Parathyroid adenoma (tissue), 2 donors: ENCODE measurements around the gene NFATC2.

ENCODE experiments used
- H2AFZ ChIP-seq: fragments of 300-600 bp; sonication (generic); one replicate; pipeline ENCODE4 v1.7.0; 2017; ENCODE audit warnings: antibody characterized with exemption, mild to moderate bottlenecking
- H3K27ac ChIP-seq: fragments of 300-600 bp; sonication (generic); one replicate; pipeline ENCODE4 v1.7.0; 2017
- H3K27me3 ChIP-seq: fragments of 300-600 bp; sonication (generic); one replicate; pipeline ENCODE4 v1.7.0; 2017; ENCODE audit warnings: low read length; ENCODE audit not compliant: control insufficient read depth, insufficient read depth
- H3K36me3 ChIP-seq: fragments of 300-600 bp; sonication (generic); one replicate; pipeline ENCODE4 v1.7.0; 2017; ENCODE audit warnings: low read length; ENCODE audit not compliant: control insufficient read depth, insufficient read depth
- H3K4me1 ChIP-seq: fragments of 300-600 bp; sonication (generic); one replicate; pipeline ENCODE4 v1.7.0; 2017; ENCODE audit warnings: control low read depth
- H3K4me2 ChIP-seq: fragments of 300-600 bp; sonication (generic); one replicate; pipeline ENCODE4 v1.7.0; 2017; ENCODE audit warnings: low read length
- H3K4me3 ChIP-seq: fragments of 300-600 bp; sonication (generic); one replicate; pipeline ENCODE4 v1.7.0; 2017; ENCODE audit warnings: low read depth, low read length
- H3K79me2 ChIP-seq: fragments of 300-600 bp; sonication (generic); one replicate; pipeline ENCODE4 v1.7.0; 2017; ENCODE audit warnings: control low read depth
- H3K9ac ChIP-seq: fragments of 300-600 bp; sonication (generic); one replicate; pipeline ENCODE4 v1.7.0; 2017; ENCODE audit warnings: mild to moderate bottlenecking
- H3K9me3 ChIP-seq: fragments of 300-600 bp; sonication (generic); one replicate; pipeline ENCODE4 v1.7.0; 2017; ENCODE audit warnings: low read length; ENCODE audit not compliant: control insufficient read depth
- TF ChIP-seq, protein P1 (sequence below): fragments of 300-600 bp; sonication (generic); IDR thresholded peaks from one replicate; pipeline ENCODE4 v1.7.0; 2017; ENCODE audit warnings: antibody characterized with exemption, mild to moderate bottlenecking
- donor health status: primary hyperparathyroidism.

NFATC2 gene

DNA sequence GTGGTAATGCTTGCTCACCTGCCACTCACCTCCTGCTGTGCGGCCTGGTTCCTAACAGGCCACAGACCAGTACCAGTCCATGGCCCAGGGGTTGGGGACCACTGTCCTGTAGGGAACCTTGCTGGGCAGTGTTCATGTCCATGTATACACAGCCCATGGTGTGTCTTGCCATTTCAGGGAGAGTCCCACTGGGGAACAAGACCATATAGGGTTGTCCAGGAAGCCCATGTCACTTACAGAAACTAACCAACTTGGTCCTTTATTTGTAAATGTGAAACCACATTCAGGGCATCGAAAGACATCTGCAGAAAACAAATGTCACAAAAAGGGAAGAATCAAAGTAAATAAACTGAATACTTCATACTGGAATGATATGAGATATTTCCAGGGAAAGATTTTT lies 179.1 kb downstream of the NFATC2 start:
- no peak overlapping the region for H3K4me3 ChIP-seq
- H3K4me1 ChIP-seq = no peaks in the 10 kb centered on the region
- no peak overlapping the region for H3K27ac ChIP-seq
- no peak overlapping the region for H2AFZ ChIP-seq
- H3K79me2 ChIP-seq = no peaks in the 10 kb centered on the region
- H3K9ac ChIP-seq = no peak overlapping the region
- no peaks in the 10 kb centered on the region for H3K9me3 ChIP-seq
- no peak overlapping the region for H3K4me2 ChIP-seq
- H3K27me3 ChIP-seq = no peaks in the 10 kb centered on the region
- TF ChIP-seq, protein P1, sequence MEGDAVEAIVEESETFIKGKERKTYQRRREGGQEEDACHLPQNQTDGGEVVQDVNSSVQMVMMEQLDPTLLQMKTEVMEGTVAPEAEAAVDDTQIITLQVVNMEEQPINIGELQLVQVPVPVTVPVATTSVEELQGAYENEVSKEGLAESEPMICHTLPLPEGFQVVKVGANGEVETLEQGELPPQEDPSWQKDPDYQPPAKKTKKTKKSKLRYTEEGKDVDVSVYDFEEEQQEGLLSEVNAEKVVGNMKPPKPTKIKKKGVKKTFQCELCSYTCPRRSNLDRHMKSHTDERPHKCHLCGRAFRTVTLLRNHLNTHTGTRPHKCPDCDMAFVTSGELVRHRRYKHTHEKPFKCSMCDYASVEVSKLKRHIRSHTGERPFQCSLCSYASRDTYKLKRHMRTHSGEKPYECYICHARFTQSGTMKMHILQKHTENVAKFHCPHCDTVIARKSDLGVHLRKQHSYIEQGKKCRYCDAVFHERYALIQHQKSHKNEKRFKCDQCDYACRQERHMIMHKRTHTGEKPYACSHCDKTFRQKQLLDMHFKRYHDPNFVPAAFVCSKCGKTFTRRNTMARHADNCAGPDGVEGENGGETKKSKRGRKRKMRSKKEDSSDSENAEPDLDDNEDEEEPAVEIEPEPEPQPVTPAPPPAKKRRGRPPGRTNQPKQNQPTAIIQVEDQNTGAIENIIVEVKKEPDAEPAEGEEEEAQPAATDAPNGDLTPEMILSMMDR = no peak
- no peaks in the 10 kb centered on the region for H3K36me3 ChIP-seq

DNA sequence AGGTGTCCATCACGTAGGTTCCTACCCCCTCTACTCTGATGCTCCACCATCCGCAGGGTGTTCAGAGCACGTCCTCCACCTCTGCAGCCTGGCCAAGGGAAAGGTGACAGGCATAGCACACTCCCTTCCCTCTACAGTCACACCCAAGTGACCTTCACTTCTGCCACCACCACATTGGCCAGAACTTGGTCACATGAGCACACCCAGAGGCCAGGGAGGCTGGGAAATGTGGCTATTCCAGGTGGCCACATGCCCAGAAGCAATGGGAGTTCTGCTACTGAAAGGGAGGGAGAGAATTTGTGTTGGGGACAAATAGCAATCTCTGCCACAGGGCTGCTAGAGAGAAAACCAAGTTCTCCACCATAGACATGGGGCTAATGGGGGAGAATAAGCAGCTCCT lies 180.3 kb downstream of the NFATC2 start:
- H2AFZ ChIP-seq = no peak overlapping the region
- H3K27ac ChIP-seq = no peak overlapping the region
- H3K79me2 ChIP-seq = no peaks in the 10 kb centered on the region
- H3K9ac ChIP-seq = no peak overlapping the region
- TF ChIP-seq, protein P1 = no peak
- no peak overlapping the region for H3K4me3 ChIP-seq
- H3K4me2 ChIP-seq = no peak overlapping the region
- H3K4me1 ChIP-seq = no peaks in the 10 kb centered on the region
- no peaks in the 10 kb centered on the region for H3K9me3 ChIP-seq
- no peaks in the 10 kb centered on the region for H3K27me3 ChIP-seq
- no peaks in the 10 kb centered on the region for H3K36me3 ChIP-seq

DNA sequence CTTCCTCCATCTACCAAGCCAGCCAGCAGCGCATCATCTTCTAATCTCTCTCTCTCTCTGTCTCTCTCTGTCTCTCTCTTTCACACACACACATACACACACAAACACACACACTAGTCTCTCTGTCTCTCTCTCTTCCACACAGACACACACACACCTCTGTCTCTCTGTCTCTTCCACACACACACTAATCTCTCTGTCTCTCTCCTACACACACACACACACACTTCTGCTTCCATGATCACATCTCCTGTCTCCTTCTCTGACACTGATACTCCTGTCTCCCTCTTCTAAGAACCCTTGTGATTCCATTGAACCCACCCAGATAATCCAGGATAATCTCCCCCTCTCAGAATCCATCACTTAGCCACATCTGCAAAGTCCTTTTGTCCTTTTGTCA lies 181.3 kb downstream of the NFATC2 start:
- no peaks in the 10 kb centered on the region for H3K27me3 ChIP-seq
- no peak overlapping the region for H2AFZ ChIP-seq
- H3K36me3 ChIP-seq = no peaks in the 10 kb centered on the region
- H3K4me1 ChIP-seq = no peaks in the 10 kb centered on the region
- TF ChIP-seq, protein P1 = no peak
- no peaks in the 10 kb centered on the region for H3K79me2 ChIP-seq
- H3K9ac ChIP-seq = no peak overlapping the region
- no peak overlapping the region for H3K27ac ChIP-seq
- H3K4me2 ChIP-seq = no peak overlapping the region
- H3K4me3 ChIP-seq = no peak overlapping the region
- H3K9me3 ChIP-seq = no peaks in the 10 kb centered on the region

DNA sequence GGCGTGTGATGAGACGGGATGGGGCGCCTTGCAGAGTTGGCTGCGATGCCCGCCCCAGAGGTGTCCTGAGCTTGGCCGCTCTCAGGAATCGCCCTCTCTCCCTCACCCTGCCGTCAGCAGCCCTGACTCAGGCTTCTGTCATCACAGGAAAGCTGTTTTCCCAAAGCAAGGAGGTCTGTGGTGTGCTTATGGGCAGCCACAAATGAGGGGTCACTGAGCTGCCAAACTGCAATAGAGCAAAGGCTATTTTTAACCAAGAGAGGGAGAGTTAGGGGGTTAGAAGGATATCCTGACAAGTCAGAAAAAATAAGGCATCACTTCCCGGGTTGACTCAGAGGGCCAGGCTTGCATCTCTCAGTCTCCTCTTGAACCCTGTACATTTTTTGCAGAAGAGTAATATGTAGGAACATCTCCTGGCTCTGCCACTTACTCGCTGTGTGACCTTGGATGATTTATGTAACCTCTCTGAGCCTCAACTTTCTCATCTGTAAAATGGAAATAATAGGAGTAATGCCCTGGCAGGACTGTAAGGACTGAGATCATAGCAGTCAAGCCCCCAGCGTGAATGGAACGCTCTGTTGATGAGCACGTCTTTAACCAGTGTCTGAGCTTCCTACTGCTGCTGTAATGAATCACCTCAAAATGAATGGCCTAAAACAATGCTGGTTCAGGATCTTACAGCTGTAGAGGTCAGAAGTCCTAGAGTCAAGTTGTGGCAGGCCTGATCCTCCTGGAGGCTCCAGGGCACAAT lies 181.9 kb downstream of the NFATC2 start:
- Histone ChIP-seq H2AFZ (no peak overlapping the region), H3K9ac (no peak overlapping the region), H3K36me3 (no peaks in the 10 kb centered on the region), H3K4me2 (no peak overlapping the region), H3K9me3 (no peaks in the 10 kb centered on the region), H3K4me3 (no peak overlapping the region), H3K27me3 (no peaks in the 10 kb centered on the region), H3K4me1 (no peaks in the 10 kb centered on the region), H3K79me2 (no peaks in the 10 kb centered on the region), H3K27ac (no peak overlapping the region)
- TF ChIP-seq, protein P1 = no peak

DNA sequence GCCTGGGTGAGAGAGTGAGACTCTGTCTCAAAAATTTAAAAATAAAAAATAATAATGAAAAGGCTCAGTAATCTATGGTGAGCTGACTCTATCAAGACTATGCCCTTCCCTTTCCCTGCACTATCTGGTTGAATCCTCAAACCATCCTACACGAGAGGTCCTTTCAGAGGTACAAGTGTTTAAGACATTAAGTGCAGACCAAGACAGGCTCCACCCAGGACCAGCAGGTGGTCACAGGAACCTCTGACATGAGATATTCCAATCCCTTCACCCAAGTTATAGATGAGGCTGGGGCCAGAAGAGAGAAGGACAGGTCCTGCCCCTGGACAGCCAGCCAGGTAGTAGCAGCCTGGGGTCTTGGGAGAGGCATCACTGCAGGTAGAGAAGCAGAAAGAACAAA lies 182.6 kb downstream of the NFATC2 start:
- Histone ChIP-seq H3K4me3 (no peak overlapping the region), H3K27ac (no peak overlapping the region), H3K4me1 (no peaks in the 10 kb centered on the region), H3K4me2 (no peak overlapping the region), H3K79me2 (no peaks in the 10 kb centered on the region), H3K9ac (no peak overlapping the region), H3K9me3 (no peaks in the 10 kb centered on the region), H3K36me3 (no peaks in the 10 kb centered on the region), H2AFZ (no peak overlapping the region), H3K27me3 (no peaks in the 10 kb centered on the region)
- TF ChIP-seq, protein P1 = no peak
